HG02970 (cell line): ENCODE measurements around the gene ADAMTS18.

Experiments used
- ATAC-seq: cut with Tn5 transposase; IDR thresholded peaks from one replicate; pipeline ENCODE4 v1.9.1; 2021; ENCODE audit warnings: mild to moderate bottlenecking, moderate library complexity, moderate number of reproducible peaks; ENCODE audit not compliant: unreplicated experiment, low FRiP score

The ADAMTS18 gene

GRCh38 chr16:77330332-77331042, 104.3 kb downstream of the ADAMTS18 start:
- ATAC-seq: no peak

DNA sequence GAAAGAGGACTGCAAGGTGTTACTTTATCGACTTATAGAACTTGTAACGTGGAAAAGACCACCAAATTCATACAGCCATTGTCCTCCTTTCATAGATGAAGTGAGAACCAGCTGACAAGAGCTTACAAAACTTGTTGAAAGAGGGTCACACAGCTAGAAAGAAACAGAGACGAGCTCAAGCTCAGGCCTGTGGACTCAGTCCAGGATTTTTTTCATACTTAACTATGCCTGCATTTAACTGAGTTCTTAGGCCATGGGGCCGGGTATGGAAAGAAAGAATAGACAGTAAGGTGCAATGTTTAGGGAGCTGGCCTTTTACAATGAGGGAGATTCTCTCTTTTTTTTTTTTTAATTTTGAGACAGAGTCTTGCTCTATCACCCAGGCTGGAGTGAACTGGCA, 106.1 kb downstream of the ADAMTS18 start:
- no peak for ATAC-seq

GRCh38 chr16:77328274-77328673, 106.6 kb downstream of the ADAMTS18 start:
- no peak for ATAC-seq

DNA sequence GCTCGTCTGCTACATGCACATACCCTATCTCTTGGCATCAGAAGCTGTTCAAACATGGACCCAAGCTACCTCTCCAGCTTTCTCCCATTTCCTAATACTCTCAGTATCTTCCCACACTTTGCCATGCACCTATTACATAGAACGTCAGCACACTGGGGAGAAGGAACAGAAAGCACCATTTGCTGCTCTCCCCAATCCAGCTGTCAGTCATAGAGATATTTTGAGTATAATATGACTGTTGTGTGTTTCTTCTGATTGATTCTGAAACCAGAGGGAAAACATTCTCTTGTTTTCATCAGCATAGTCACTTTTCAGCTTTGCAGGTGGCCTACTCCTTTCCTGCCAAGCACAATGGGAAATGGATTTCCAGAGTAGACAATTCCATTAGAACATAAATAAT, 107.1 kb downstream of the ADAMTS18 start:
- ATAC-seq: no peak

- no peak for ATAC-seq
These were observed 110.1 kb downstream of the ADAMTS18 start for GRCh38 chr16:77324729-77325128.

DNA sequence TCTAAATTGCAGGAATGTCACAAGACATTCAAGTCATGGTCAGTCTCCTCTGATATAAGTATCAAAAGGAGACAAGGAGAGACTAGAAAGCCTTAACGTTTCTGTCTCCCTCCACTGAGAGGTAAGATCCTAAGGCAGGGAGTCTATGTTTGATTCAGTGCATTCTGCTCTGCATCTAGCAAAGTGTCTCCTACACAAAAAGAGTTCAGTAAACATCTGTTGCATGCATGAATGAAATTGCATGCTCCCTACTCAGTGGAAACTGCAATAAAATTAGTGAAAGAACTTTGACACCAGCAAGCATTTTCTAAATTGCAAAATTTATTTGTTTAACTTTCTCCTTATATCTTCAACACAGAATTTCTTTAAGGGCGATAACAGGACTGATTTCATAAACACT, 111.1 kb downstream of the ADAMTS18 start:
- ATAC-seq: no peak

GRCh38 chr16:77322757-77323156, 112.1 kb downstream of the ADAMTS18 start:
- no peak for ATAC-seq

DNA sequence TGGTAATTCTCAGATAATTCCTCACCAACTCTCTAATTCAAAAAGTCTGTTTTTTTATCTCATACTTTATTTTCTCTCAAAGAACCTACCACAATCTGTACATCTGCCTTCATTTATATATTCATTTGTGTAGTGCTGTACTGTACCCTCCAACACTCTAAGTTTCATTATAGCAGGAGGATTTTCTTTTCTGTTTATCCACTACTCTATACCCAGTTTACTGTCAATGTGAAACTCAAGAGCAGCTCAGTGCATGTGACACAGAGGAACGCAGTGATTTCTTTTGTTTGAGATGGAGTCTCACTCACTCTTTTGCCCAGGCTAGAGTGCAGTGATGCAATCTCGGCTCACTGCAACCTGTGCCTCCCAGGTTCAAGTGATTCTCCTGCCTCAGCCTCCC, 117.8 kb downstream of the ADAMTS18 start:
- ATAC-seq: no peak

DNA sequence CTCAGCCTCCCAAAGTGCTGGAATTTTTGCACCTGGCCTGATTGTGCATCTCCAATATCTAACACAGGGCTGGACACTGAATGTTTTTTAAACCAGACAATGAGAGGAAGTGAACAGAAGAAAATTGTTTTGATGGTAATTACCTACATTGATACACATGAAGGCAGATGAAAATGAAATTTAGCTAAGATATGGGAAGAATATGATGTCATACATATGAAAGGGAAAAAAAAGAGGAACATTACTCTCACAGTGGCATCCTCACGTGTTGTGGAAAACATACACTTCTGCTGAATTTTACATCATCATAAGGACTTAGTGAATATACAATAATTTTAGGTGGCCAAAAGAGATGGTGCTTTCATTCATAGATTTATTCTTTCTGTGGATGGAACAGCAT, 124.0 kb downstream of the ADAMTS18 start:
- ATAC-seq: no peak

DNA sequence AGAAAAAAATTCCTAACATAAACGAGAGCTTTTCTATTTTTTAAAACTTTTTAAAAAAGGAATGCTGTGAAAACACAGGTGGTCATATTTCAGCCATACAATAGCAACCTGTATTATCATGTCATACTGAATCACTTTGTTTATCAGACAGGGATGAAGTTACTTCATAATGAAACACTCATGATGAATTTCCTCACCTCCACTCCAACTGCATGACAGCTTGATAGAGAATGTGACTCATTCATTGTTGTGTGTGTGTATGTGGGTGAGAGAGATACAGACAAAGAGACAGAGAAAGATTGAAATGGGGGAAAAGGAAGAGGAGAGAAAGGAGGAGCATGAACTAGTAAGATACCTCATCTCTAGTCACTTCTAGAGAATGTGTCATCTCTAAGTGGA, 126.7 kb downstream of the ADAMTS18 start:
- ATAC-seq: no peak

- ATAC-seq: no peak
These were observed 127.2 kb downstream of the ADAMTS18 start for GRCh38 chr16:77307426-77308162.

DNA sequence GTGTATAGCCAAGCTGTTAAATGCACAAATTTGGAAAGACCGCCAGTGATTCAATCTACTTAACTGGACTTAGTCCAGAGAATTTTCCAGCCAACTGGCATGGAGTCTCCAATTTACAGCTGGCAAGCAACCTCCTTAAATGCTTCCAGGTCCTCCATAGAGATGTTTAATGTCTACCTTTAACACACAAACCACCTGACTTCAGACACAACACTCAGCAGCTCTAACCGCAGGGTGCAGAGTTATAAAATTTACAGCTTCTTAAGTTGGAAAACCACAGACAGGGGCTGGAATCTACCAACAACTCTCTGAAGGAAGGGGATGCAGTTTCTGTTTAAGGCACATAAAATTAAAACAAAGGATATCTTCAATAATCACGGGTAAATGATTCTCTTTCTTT, 128.8 kb downstream of the ADAMTS18 start:
- ATAC-seq: no peak

DNA sequence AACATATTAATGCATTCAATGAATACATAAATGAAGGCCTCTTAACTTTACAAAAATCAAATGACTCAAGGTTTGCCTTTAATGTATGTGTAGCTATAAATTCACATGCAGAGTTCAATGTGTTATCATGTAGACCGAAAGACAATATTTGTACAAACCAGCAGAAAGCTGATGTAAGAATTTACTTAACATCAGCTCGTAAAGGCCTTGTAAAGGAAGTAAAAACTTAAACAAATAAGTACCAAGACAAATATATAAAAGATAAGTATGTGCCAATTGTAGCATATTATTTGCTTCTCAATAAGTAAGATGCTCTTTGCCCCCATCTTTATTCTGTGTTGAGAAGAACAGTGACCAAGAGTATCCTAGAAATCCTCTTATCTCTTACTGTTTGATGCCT, 130.0 kb downstream of the ADAMTS18 start:
- no peak for ATAC-seq

DNA sequence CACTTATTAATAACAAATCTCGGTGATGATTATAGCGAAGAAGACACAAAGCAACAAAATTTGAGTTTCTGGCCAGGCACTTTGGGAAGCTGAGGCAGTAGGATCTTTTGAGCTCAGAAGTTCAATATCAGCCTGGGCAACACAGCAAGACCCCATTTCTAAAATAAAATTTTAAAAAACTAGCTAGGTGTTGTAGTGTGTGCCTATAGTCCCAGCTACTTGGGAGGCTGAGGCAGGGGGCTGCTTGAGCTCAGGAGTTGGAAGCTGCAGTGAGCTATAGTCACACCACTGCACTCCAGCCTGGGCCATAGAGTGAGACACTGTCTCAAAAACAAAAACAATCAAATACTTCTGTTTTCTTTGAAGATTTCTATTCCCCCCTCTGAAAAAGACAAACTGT, 130.7 kb downstream of the ADAMTS18 start:
- ATAC-seq: no peak

GRCh38 chr16:77302674-77303073, 132.2 kb downstream of the ADAMTS18 start:
- ATAC-seq: no peak

DNA sequence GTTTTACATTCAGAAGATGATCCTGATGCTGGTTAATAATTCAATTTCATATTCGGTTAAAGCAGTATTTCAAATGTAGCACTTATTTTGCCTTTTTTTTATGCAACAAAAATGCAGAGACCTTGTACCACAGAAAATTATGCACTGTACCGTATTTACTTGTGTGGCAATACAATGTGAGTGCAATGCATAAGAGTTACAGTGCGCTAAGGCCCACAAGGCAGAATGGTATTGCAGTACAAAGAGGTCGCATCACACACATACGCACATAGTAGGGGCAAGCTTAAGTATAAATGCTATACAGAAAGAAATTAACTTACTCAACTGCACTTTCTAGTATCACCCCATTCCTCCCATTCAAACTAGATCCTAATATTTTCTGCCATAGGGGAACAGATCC, 132.6 kb downstream of the ADAMTS18 start:
- ATAC-seq: no peak

DNA sequence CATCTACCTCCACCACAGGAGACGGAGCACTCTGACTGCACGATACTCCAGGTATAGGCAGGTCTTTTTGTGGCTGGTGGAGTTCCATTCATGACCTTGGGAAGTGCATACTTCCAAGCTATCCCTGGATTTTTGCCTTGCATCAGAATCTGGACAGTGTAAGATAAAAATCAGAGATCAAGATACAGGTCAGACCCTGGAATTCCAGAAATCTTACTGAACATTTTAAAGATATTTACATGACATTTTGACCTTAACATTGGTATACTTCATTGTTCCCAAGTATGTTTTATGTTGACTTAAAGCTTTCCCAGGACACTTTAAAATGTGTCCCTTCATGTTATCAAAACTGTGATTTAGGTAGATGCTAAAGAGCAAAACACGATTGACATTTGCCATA, 134.6 kb downstream of the ADAMTS18 start:
- no peak for ATAC-seq

DNA sequence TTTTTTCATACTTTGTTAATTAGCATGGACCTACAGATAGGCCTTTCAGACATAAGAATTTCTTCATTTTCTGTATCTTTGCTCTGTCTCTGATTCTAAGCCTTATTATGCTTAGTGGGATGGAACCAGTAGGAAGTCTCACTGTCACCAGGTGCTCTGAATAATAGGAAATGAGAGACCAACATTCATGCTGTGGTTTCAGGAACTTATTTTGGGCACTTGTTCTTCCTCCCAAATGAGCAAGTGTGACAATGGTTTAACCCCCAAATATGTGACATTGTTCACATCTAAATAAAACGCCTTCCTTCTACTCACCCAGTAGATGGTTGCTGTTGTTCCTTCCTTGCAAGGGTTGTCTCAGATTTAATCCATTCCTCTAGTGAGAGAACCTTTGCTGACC, 135.4 kb downstream of the ADAMTS18 start:
- no peak for ATAC-seq

DNA sequence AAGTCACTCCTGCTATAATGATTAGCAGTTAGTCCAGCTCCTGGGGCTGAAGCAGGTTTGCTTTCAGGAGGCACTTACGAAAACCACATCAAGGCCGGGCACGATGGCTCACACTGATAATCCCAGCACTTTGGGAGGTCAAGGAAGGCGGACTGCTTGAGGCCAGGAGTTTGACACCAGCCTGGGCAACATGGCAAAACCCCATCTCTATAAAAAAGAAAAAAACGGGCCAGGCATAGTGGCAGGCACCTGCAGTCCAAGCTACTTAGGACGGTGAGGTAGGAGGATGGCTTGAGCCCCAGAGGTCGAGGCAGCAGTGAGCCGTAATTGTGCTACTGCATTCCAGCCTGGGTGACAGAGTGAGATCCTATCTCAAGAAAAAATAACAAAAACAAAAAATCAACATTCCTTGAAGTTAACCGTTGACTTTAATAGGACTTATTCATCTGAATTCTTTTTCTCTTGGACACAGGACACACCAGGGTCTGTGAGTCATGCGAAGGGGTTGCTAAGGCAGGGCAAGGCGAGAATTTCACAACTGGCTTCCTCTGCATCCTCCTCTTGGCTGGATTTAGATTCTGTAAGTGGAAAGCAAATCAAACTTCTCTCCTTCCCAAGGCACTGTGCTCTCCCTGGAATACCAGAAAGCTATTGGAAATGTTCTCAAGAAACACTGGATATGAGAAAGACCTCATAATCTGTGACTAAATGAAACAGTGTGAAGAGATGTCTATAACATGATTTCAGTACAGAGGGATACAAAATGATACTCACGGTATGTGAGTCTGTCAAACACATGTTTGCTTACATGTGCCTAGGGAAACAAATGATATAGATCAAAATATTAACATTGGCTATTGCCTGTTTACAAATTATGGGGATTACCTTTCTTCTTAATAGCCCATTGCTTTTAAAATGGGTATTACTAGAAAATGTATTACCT, 136.1 kb downstream of the ADAMTS18 start:
- no peak for ATAC-seq

- no peak for ATAC-seq
These were observed 136.8 kb downstream of the ADAMTS18 start for GRCh38 chr16:77297996-77298395.

DNA sequence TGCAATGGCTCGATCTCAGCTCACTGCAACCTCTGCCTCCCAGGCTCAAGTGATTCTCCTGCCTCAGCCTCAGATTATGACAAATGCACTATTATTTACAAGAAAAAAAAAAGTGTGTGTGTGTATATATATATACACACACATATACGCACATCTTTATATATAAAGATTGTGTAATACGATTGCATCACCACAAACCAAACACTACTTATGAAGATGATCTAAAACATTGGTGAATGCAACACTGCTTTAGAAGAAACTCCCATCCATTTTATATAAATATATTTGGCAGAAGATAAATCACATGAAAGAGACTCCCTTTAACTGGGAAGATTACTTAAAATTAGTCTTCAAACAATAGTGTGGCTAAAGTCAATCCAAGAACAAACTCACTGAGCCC, 138.9 kb downstream of the ADAMTS18 start:
- ATAC-seq: no peak
